Heart left ventricle (tissue), 16 donors: ENCODE results near the gene SVBP. TPM values are rescaled to one million over a fixed set of nuclear protein-coding genes. Genes with fewer than 3 reads are reported as not detected.

Experiments
- ATAC-seq, 4 donors: fragments of 200-7000 bp; cut with Tn5 transposase; one replicate each; pipeline ENCODE4 v1.9.1; 2020 to 2022; ENCODE audit warnings: moderate library complexity in 4 of 4, mild to moderate bottlenecking in 3 of 4, moderate number of reproducible peaks in 1 of 4
- DNase-seq, 5 donors: peaks; one replicate each; pipeline ENCODE4 v3.0.0-alpha.2; 2020
- H3K27ac ChIP-seq, 12 donors: fragments of 200-600 bp; sonication (generic) in 4 of 12; one replicate each; pipeline versions ENCODE4 v1.5.0 to v1.8.0; 2016 to 2022; ENCODE audit warnings: mild to moderate bottlenecking in 2 of 12
- H3K27me3 ChIP-seq, 9 donors: fragments of 200-600 bp; sonication (generic) in 2 of 9; one replicate each; pipeline versions ENCODE4 v1.5.1 to v1.8.0; 2016 to 2022; ENCODE audit warnings: mild to moderate bottlenecking in 3 of 9
- H3K36me3 ChIP-seq, 9 donors: fragments of 200-600 bp; sonication (generic) in 2 of 9; one replicate each; pipeline versions ENCODE4 v1.5.0 to v1.8.0; 2018 to 2022; ENCODE audit warnings: mild to moderate bottlenecking in 2 of 9
- H3K4me1 ChIP-seq, 12 donors: fragments of 200-600 bp; sonication (generic) in 4 of 12; one replicate each; pipeline versions ENCODE4 v1.5.0 to v1.8.0; 2016 to 2022; ENCODE audit warnings: mild to moderate bottlenecking in 3 of 12
- H3K4me3 ChIP-seq, 12 donors: fragments of 200-600 bp; sonication (generic) in 4 of 12; one replicate each; pipeline versions ENCODE4 v1.5.0 to v1.8.0; 2017 to 2022; ENCODE audit warnings: mild to moderate bottlenecking in 9 of 12, moderate library complexity in 4 of 12
- H3K9me3 ChIP-seq, 12 donors: fragments of 200-600 bp; sonication (generic) in 4 of 12; one replicate each; pipeline versions ENCODE4 v1.5.0 to v1.8.0; 2016 to 2022; ENCODE audit warnings: mild to moderate bottlenecking in 1 of 12
- POLR2A ChIP-seq, 2 donors: fragments of 450-650 bp; IDR thresholded peaks; one replicate each; pipeline ENCODE4 v1.6.1; 2017; ENCODE audit warnings: antibody characterized with exemption in 2 of 2, mild to moderate bottlenecking in 2 of 2, moderate library complexity in 2 of 2
- WGBS, 4 donors: extraction: QIAGEN DNeasy Blood & Tissue Kit in 2 of 4; methylation state at CpG; one replicate each; pipeline versions ENCODE4 v1.1.5 to v1.1.7; 2013 to 2018; 5-methylcytosine and 5-hydroxymethylcytosine counted together
- intact Hi-C, 10 donors: fragments of 100-400 bp; cut with DNase I; formaldehyde crosslinking; loops; one replicate each; pipeline versions ENCODE4 v1.11.1 to v1.14.2; 2022
- polyA plus RNA-seq, 2 donors: library from polyadenylated mRNA; stranded (reverse); fragments of 200-250 nt; gene quantifications; one replicate each; pipeline ENCODE4 v1.2.3, GENCODE V29; 2013
- total RNA-seq, 9 donors: library from RNA; depleted of rRNA in 2 of 9; stranded (reverse); fragments of >200 nt in 2 of 9; fragmentation: NEBNext Ultra II Directional in 3 of 9; extraction: Animal tissue kit (Norgen Biotek cat#: 25700) in 3 of 9; gene quantifications; one replicate each; pipeline versions ENCODE4 v1.1.0 to v1.2.4, GENCODE V29; 2016 to 2023
- TF ChIP-seq, protein P1 (sequence below), 12 donors: fragments of 200-600 bp; sonication (generic) in 4 of 12; IDR thresholded peaks; one replicate each; pipeline versions ENCODE4 v1.5.0 to v1.8.0; 2018 to 2022; ENCODE audit warnings: antibody characterized with exemption in 12 of 12, mild to moderate bottlenecking in 5 of 12
- donor health status: ischemic (EF 13 %, LVEDD 7.1; RV severe dilation, severe dysfunction).
- donor health status: healthy with polysubstance abuse.
- donor health status: DM: no; HTN: yes; CAD: no.
- donor health status: DM: no; HTN: no; CAD: no.
- donor health status: ischemic (EF 25% LVEDD 6.9; RV normal size, moderate dysfunction).
- donor health status: ischemic (EF 25% LVEDD 5.7; RV mildly dilated, moderate dysfunction).
- donor health status: healthy.
- donor health status: DM: yes; HTN: yes; CAD: no.
- donor health status: ischemic (EF 35%, LVEDD 5.7; RV mildly dilated, moderate dysfunction).
- donor health status: nonischemic (EF 11% LVEDD 7.7; RV severe dilation, severe dysfunction).
- donor health status: DM: yes; HTN: yes; CAD: no.
- donor health status: PGD.
- donor health status: ischemic (EF 29% LVEDD 5.4; RV normal size, mild dysfunction).
- donor health status: nonischemic (EF 23%, LVEDD 6.1; RV moderate dilation, normal function).

Gene SVBP
- total and polyA plus RNA-seq, 11 donors = 11.5 to 33.5 (median 16.5) TPM

DNA sequence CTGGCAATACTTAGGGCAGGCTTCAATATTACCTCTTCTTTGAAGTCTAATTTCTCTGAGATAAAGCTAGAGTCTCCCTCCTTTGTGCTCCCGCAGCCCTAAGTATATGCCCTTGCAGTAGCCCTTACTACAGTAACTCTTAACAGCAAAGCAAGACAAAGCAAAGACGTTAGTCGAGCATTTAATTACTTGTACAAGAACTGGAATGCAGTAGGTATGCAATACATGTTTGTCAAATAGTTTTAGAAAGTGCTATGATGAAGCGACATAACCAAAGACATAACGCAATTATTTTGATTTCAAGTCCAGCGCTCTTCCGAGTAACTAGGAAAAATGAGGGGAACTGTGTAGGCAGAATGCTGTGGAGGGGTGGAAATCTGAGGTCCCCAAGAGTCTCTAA is 51.9 kb downstream of the SVBP start:
- Histone ChIP-seq H3K4me1 (peaks cover 3 to 44% (median 27%) of the 10 kb centered on the region in 12 donors), H3K4me3 (peak overlapping the region; percentile 70 to 98 (median 94)), H3K36me3 (peaks cover 0 to 23% (median 19%) of the 10 kb centered on the region in 9 donors), H3K9me3 (no peaks in the 10 kb centered on the region), H3K27ac (peak overlapping the region in 6 of 12 donors; percentile 87 to 95 (median 92)), H3K27me3 (no peaks in the 10 kb centered on the region)
- intact Hi-C loops = loop anchor here in 7 of 10 donors (5.0 to 10.0 kb wide), 8 partner anchors 52 to 430 kb away; partner anchors contain the start of genes YBX1 (in 6 of the 7), ERMAP (in 1 of the 7), FOXJ3 (in 1 of the 7) and SVBP (in 1 of the 7)
- ATAC-seq (no peak), DNase-seq (no peak)
- TF ChIP-seq POLR2A (IDR thresholded peaks at IDR 0.05) = no peak
- TF ChIP-seq, protein P1, sequence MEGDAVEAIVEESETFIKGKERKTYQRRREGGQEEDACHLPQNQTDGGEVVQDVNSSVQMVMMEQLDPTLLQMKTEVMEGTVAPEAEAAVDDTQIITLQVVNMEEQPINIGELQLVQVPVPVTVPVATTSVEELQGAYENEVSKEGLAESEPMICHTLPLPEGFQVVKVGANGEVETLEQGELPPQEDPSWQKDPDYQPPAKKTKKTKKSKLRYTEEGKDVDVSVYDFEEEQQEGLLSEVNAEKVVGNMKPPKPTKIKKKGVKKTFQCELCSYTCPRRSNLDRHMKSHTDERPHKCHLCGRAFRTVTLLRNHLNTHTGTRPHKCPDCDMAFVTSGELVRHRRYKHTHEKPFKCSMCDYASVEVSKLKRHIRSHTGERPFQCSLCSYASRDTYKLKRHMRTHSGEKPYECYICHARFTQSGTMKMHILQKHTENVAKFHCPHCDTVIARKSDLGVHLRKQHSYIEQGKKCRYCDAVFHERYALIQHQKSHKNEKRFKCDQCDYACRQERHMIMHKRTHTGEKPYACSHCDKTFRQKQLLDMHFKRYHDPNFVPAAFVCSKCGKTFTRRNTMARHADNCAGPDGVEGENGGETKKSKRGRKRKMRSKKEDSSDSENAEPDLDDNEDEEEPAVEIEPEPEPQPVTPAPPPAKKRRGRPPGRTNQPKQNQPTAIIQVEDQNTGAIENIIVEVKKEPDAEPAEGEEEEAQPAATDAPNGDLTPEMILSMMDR (IDR thresholded peaks at IDR 0.05) = no peak
- 18 to 34% (median 20%) methylated on average over 7 of the region's 7 CpGs for WGBS, 4 donors

GRCh38 chr1:42762269-42762668 is 54.9 kb downstream of the SVBP start:
- TF ChIP-seq, protein P1 (IDR thresholded peaks at IDR 0.05) = no peak
- no peak for TF ChIP-seq POLR2A (IDR thresholded peaks at IDR 0.05)
- no peak overlapping the region for H3K27ac ChIP-seq
- WGBS, 4 donors = 59 to 69% (median 66%) methylated on average over 5 of the region's 5 CpGs
- H3K4me3 ChIP-seq = no peak overlapping the region
- peaks cover 0 to 19% (median 13%) of the 10 kb centered on the region in 12 donors for H3K4me1 ChIP-seq
- intact Hi-C loops = loop anchor here in 3 of 10 donors (10.0 kb wide), 3 partner anchors 77 to 427 kb away; partner anchors contain the start of genes YBX1 (in 2 of the 3) and FOXJ3 (in 1 of the 3)
- no peaks in the 10 kb centered on the region for H3K27me3 ChIP-seq
- H3K36me3 ChIP-seq = peaks cover 2 to 53% (median 43%) of the 10 kb centered on the region in 9 donors
- DNase-seq (no peak), ATAC-seq (no peak)
- no peaks in the 10 kb centered on the region for H3K9me3 ChIP-seq

- no peak for ATAC-seq
- no peak overlapping the region for H3K4me3 ChIP-seq
- peaks cover 2 to 60% (median 50%) of the 10 kb centered on the region in 9 donors for H3K36me3 ChIP-seq
- TF ChIP-seq, protein P1 (IDR thresholded peaks at IDR 0.05) = no peak
- TF ChIP-seq POLR2A (IDR thresholded peaks at IDR 0.05) = no peak
- DNase-seq = no peak
- H3K9me3 ChIP-seq = no peaks in the 10 kb centered on the region
- H3K27me3 ChIP-seq = no peaks in the 10 kb centered on the region
- H3K27ac ChIP-seq = no peak overlapping the region
- intact Hi-C loops = loop anchor here in 3 of 10 donors (10.0 kb wide), 3 partner anchors 77 to 427 kb away; partner anchors contain the start of genes YBX1 (in 2 of the 3) and FOXJ3 (in 1 of the 3)
- peaks cover 0 to 19% (median 14%) of the 10 kb centered on the region in 12 donors for H3K4me1 ChIP-seq
- WGBS, 4 donors = 89 to 98% (median 95%) methylated on average over 4 of the region's 4 CpGs
These were observed 55.6 kb downstream of the SVBP start for GRCh38 chr1:42761567-42761966.

GRCh38 chr1:42759114-42759513 is 58.1 kb downstream of the SVBP start:
- Histone ChIP-seq H3K4me1 (peaks cover 0 to 3% (median 0%) of the 10 kb centered on the region in 12 donors), H3K4me3 (no peak overlapping the region), H3K27ac (no peak overlapping the region), H3K36me3 (peaks cover 2 to 85% (median 74%) of the 10 kb centered on the region in 9 donors), H3K27me3 (no peaks in the 10 kb centered on the region), H3K9me3 (no peaks in the 10 kb centered on the region)
- WGBS, 4 donors = 74 to 85% (median 80%) methylated on average over 9 of the region's 9 CpGs
- no peak for DNase-seq
- intact Hi-C loops = loop anchor here in 3 of 10 donors (10.0 kb wide), 2 partner anchors 304 to 414 kb away; partner anchors contain the start of genes PPCS (in 1 of the 3) and ZMYND12 (in 1 of the 3)
- ATAC-seq = peak in 1 of 4 donors; percentile 28
- TF ChIP-seq POLR2A (IDR thresholded peaks at IDR 0.05) = no peak
- TF ChIP-seq, protein P1 (IDR thresholded peaks at IDR 0.05) = no peak
